GM12864 (cell line): ENCODE results near the gene BAX.

ENCODE experiments used
- DNase-seq: peaks from one replicate; pipeline ENCODE4 v3.0.0-alpha.2; 2011; ENCODE audit warnings: low read depth
- H3K4me3 ChIP-seq: 2 replicates; pipeline ENCODE4 v1.5.1; 2011; ENCODE audit warnings: mild to moderate bottlenecking, low read depth, low read length, control low read depth
- TF ChIP-seq, protein P1 (sequence below): IDR thresholded peaks from 2 replicates; pipeline ENCODE4 v1.5.1; 2011; ENCODE audit warnings: low read depth, mild to moderate bottlenecking, moderate library complexity, low read length, control low read depth, inconsistent platforms; ENCODE audit errors: missing control alignments

Gene BAX

DNA sequence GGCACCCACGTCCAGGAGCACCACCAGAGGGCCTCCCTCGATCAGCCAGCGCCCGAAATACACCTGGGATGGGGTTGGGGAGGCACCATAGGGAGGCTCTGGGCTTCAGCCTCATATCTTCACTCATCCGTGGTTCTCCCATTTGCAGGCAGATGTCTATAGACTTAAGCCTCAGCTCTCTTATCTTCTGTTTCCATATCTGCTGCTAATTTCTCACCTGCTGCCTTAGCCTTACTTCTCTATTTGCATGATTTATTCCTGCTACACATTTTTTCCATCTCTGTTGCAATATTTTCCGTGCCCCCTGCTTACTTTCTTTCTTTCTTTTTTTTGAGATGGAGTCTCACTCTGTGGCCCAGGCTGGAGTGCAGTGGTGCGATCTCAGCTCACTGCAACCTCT, 32.6 kb downstream of the BAX start:
- DNase-seq = no peak
- TF ChIP-seq, protein P1, sequence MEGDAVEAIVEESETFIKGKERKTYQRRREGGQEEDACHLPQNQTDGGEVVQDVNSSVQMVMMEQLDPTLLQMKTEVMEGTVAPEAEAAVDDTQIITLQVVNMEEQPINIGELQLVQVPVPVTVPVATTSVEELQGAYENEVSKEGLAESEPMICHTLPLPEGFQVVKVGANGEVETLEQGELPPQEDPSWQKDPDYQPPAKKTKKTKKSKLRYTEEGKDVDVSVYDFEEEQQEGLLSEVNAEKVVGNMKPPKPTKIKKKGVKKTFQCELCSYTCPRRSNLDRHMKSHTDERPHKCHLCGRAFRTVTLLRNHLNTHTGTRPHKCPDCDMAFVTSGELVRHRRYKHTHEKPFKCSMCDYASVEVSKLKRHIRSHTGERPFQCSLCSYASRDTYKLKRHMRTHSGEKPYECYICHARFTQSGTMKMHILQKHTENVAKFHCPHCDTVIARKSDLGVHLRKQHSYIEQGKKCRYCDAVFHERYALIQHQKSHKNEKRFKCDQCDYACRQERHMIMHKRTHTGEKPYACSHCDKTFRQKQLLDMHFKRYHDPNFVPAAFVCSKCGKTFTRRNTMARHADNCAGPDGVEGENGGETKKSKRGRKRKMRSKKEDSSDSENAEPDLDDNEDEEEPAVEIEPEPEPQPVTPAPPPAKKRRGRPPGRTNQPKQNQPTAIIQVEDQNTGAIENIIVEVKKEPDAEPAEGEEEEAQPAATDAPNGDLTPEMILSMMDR = no peak
- no peak overlapping the region for H3K4me3 ChIP-seq

DNA sequence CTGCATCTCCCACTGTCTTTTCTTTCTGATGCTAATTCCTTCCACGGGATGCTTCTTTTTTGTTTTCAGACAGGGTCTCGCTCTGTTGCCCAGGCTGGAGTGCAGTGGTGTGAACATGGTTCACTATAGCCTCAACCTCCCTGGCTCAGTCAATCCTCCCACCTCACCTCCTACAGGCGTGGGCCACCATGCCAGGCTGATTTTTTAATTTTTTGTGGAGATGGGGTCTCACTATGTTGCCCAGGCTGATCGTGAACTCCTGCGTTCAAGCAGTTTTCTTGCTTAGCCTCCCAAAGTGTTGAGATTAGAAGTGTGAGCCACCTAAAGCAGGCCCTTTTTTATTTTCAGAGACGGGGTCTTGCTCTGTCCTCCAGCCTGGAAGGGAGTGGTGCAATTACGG, 33.6 kb downstream of the BAX start:
- DNase-seq = no peak
- TF ChIP-seq, protein P1 = no peak
- no peak overlapping the region for H3K4me3 ChIP-seq

DNA sequence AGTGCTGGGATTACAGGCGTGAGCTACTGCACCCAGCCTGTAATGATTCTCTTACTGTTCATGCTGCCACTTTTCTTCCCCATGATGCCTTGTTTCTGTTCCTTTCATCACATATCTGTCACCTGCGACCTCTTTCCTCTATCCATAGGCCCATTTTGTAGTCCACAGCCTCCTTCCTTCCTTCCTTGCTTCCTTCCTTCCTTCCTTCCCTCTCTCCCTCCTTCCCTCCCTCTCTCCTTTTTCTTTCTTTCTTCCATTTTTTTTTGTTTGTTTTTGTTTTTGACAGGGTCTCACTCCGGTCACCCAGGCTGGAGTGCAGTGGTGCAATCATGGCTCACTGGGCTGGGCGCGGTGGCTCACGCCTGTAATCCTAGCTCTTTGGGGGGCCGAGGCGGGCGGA, 34.2 kb downstream of the BAX start:
- H3K4me3 ChIP-seq = no peak overlapping the region
- TF ChIP-seq, protein P1 = no peak
- no peak for DNase-seq

DNA sequence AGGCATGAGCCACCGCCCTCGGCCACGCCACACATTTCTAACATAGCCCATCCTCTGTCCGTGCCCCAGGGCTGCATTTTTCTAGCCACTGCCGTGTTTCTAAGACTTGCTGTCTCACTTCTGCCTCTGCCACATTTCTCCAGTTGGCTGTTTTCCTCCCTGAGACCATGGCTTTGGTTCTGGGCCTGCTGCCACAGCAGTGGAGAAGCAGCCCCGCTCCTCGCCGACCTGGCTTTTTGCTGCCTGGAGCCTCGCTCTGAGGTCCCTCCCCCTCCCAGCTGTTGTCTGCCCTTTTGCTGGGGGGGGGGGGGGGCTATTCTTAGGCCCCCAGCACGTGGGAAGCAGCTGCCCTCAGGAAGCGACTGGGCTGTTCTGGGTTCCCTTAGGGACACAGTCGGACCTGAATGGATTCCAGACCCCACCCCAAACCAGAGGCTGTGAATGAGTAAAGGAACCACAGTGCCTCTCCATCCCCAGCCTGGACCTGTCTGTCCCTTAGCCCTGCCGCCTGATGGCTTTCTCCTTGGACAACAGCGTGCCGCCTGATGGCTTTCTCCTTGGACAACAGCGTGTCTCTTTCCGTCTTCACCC, 35.1 kb downstream of the BAX start:
- no peak overlapping the region for H3K4me3 ChIP-seq
- TF ChIP-seq, protein P1 = no peak
- DNase-seq = no peak

DNA sequence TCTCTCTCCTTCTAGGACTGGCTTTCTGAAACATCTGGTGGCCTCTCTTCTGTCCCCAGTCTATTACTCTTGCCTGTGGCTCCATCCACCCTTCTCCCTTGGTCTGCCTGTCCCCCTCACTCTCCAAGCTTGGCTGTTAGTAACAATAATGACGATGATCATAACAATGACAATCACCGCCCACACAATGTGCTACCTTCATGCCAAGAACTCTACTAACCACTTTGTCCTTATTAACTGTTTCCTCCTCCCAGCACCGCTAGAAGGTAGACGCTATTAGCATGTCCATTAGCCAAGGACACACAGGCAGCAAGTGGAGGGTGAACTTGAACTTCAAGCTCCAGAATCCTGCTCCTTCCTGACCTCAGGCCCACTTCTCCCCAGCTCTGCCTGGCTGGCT, 35.7 kb downstream of the BAX start:
- H3K4me3 ChIP-seq = no peak overlapping the region
- TF ChIP-seq, protein P1 = no peak
- DNase-seq = no peak

DNA sequence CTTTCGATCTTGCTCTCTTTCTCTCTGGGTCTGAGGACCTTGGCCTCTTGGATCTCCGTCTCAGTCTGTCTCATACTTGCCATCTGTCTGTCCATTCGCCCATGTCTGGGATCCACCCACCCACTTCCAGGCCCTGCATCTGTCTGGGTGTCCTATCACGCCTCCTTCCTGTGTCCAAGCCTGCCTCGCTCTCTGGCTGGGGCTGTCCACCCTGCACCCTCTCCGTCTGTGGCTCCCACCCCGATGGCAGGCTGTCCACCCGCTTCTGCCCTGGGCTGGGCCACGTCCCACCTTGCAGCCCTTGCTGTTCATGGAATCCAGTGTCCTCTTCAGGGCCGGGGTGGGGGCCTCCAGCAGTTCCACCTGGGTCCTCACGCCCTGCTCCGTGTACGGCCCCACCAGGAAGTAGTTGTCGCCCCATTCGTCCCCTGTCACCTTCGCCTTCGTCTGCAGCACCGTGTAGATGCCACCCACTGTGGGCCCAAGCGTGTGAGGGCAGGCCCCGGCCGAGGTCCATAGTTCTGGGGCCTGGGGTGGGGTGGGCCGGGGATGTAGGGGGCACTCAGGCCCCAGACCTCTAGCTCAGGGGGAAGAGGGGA, 36.4 kb downstream of the BAX start:
- no peak overlapping the region for H3K4me3 ChIP-seq
- TF ChIP-seq, protein P1 = no peak
- no peak for DNase-seq
